Lung (tissue), 12 donors: ENCODE results near the gene TNFRSF19. TPM values are rescaled to one million over a fixed set of nuclear protein-coding genes. Genes with fewer than 3 reads are reported as not detected.

Experiments used
- ATAC-seq: fragments of 200-7000 bp; cut with Tn5 transposase; one replicate; pipeline ENCODE4 v1.9.1; 2020; ENCODE audit warnings: moderate number of reproducible peaks; ENCODE audit not compliant: insufficient read depth, low FRiP score
- DNase-seq, 3 donors: peaks; one replicate each; pipeline ENCODE4 v3.0.0-alpha.2; 2013 to 2017
- H3K27ac ChIP-seq, 2 donors: one replicate each; pipeline ENCODE4 v1.5.1; 2013; ENCODE audit warnings: mild to moderate bottlenecking in 2 of 2, moderate library complexity in 2 of 2, control low read depth in 1 of 2, inconsistent platforms in 1 of 2, low read depth in 1 of 2, low read length in 1 of 2
- H3K27me3 ChIP-seq, 3 donors: one replicate each; pipeline ENCODE4 v1.5.1; 2013; ENCODE audit warnings: low read length in 2 of 3; ENCODE audit not compliant: control insufficient read depth in 3 of 3, insufficient read depth in 3 of 3
- H3K36me3 ChIP-seq, 4 donors: one replicate each; pipeline ENCODE4 v1.5.1; 2013; ENCODE audit warnings: low read length in 4 of 4, mild to moderate bottlenecking in 1 of 4, moderate library complexity in 1 of 4; ENCODE audit not compliant: control insufficient read depth in 4 of 4, insufficient read depth in 4 of 4
- H3K4me1 ChIP-seq, 5 donors: one replicate each; pipeline ENCODE4 v1.5.1; 2013; ENCODE audit warnings: low read length in 5 of 5, mild to moderate bottlenecking in 2 of 5, moderate library complexity in 1 of 5; ENCODE audit not compliant: control insufficient read depth in 5 of 5, insufficient read depth in 5 of 5
- H3K4me3 ChIP-seq: one replicate; pipeline ENCODE4 v1.5.1; 2013; ENCODE audit warnings: mild to moderate bottlenecking, control low read depth, moderate library complexity
- H3K9ac ChIP-seq, 2 donors: one replicate each; pipeline ENCODE4 v1.5.1; 2013; ENCODE audit warnings: low read length in 2 of 2, control low read depth in 1 of 2; ENCODE audit not compliant: insufficient read depth in 1 of 2
- H3K9me3 ChIP-seq, 4 donors: one replicate each; pipeline ENCODE4 v1.5.1; 2013; ENCODE audit warnings: low read length in 3 of 4, mild to moderate bottlenecking in 1 of 4, moderate library complexity in 1 of 4; ENCODE audit not compliant: control insufficient read depth in 4 of 4, insufficient read depth in 3 of 4
- CTCF ChIP-seq: IDR thresholded peaks from 2 replicates; pipeline ENCODE4 v1.5.1; 2012; ENCODE audit warnings: mild to moderate bottlenecking; ENCODE audit errors: control extremely low read depth, extremely low read depth
- WGBS, 2 donors: extraction: QIAGEN DNeasy Blood & Tissue Kit; methylation state at CpG; one replicate each; pipeline ENCODE4 v1.1.7; 2013; 5-methylcytosine and 5-hydroxymethylcytosine counted together
- polyA plus RNA-seq, 2 donors: library from polyadenylated mRNA; stranded (reverse); fragments of 200-250 nt; gene quantifications; one replicate each; pipeline ENCODE4 v1.2.1, GENCODE V29; 2013
- total RNA-seq, 2 donors: library from RNA; depleted of rRNA in 1 of 2; stranded (reverse); fragments of >200 nt in 1 of 2; gene quantifications; one replicate each; pipeline ENCODE4 v1.2.1, GENCODE V29; 2014 to 2021
- donor health status: control.
- donor health status: control.
- donor health status: Bipolar disorder and iron deficiency.
- donor health status: healthy.
- donor health status: DM: yes; HTN: yes; CAD: no.

TNFRSF19 gene
- total and polyA plus RNA-seq, 4 donors, result 9.5 to 68.0 (median 34.7) TPM

- no peak for DNase-seq
- WGBS, 2 donors, result 74 to 87% methylated on average over 5 of the region's 5 CpGs
- H3K9ac ChIP-seq, result no peak overlapping the region
- H3K9me3 ChIP-seq, result no peaks in the 10 kb centered on the region
- no peaks in the 10 kb centered on the region for H3K27me3 ChIP-seq
- peaks cover 0 to 37% (median 15%) of the 10 kb centered on the region in 5 donors for H3K4me1 ChIP-seq
- peaks cover 0 to 10% (median 0%) of the 10 kb centered on the region in 4 donors for H3K36me3 ChIP-seq
- no peak overlapping the region for H3K4me3 ChIP-seq
- no peak overlapping the region for H3K27ac ChIP-seq
- ATAC-seq, result no peak
- no peak for TF ChIP-seq CTCF
These were observed 74.4 kb downstream of the TNFRSF19 start for GRCh38 chr13:23644527-23645138.

- Histone ChIP-seq H3K27me3 (no peaks in the 10 kb centered on the region), H3K4me1 (peaks cover 0 to 33% (median 15%) of the 10 kb centered on the region in 5 donors), H3K9me3 (no peaks in the 10 kb centered on the region), H3K27ac (no peak overlapping the region), H3K9ac (no peak overlapping the region), H3K36me3 (peaks cover 0 to 10% (median 2%) of the 10 kb centered on the region in 4 donors), H3K4me3 (no peak overlapping the region)
- TF ChIP-seq CTCF, result no peak
- 97 to 99% methylated on average over 5 of the region's 5 CpGs for WGBS, 2 donors
- DNase-seq, result no peak
- ATAC-seq, result no peak
These were observed 75.6 kb downstream of the TNFRSF19 start for GRCh38 chr13:23645851-23646250.

- Histone ChIP-seq H3K27me3 (no peaks in the 10 kb centered on the region), H3K36me3 (peaks cover 0 to 13% (median 2%) of the 10 kb centered on the region in 4 donors), H3K4me1 (peaks cover 9 to 39% (median 14%) of the 10 kb centered on the region in 5 donors), H3K9ac (no peak overlapping the region), H3K9me3 (no peaks in the 10 kb centered on the region), H3K4me3 (no peak overlapping the region), H3K27ac (no peak overlapping the region)
- no peak for TF ChIP-seq CTCF
- 93 to 100% methylated on average over 1 of the region's 1 CpG for WGBS, 2 donors
- DNase-seq (no peak), ATAC-seq (no peak)
These were observed 81.2 kb downstream of the TNFRSF19 start for GRCh38 chr13:23651439-23651838.

GRCh38 chr13:23651887-23652286 lies 81.7 kb downstream of the TNFRSF19 start:
- H3K9ac ChIP-seq, result no peak overlapping the region
- no peak for TF ChIP-seq CTCF

More at GRCh38 chr13:23651887-23652286, 81.7 kb downstream of the TNFRSF19 start:
- Histone ChIP-seq H3K36me3 (peaks cover 0 to 9% (median 2%) of the 10 kb centered on the region in 4 donors), H3K27ac (peak overlapping the region in 1 of 2 donors; percentile 29), H3K4me3 (no peak overlapping the region), H3K27me3 (no peaks in the 10 kb centered on the region), H3K4me1 (peaks cover 9 to 43% (median 14%) of the 10 kb centered on the region in 5 donors), H3K9me3 (no peaks in the 10 kb centered on the region)
- 84 to 87% methylated on average over 2 of the region's 2 CpGs for WGBS, 2 donors
- DNase-seq (no peak), ATAC-seq (no peak)
